GM23338 (cell line): ENCODE measurements around the gene TAS2R8.

Experiments
- CREB1 ChIP-seq: fragments of 250-450 bp; sonication (Bioruptor Pico); IDR thresholded peaks from 2 replicates; pipeline ENCODE4 v1.5.0; 2020; ENCODE audit warnings: low read depth, mild to moderate bottlenecking, moderate library complexity
- EZH2 ChIP-seq: fragments of 200-600 bp; sonication (generic); IDR thresholded peaks from one replicate; pipeline ENCODE4 v1.8.0; 2017; ENCODE audit warnings: antibody characterized with exemption, mild to moderate bottlenecking, low read depth; ENCODE audit not compliant: unreplicated experiment
- EZH2phosphoT487 ChIP-seq: fragments of 200-600 bp; sonication (generic); IDR thresholded peaks from one replicate; pipeline ENCODE4 v1.8.1; 2018; ENCODE audit warnings: antibody characterized with exemption; ENCODE audit not compliant: unreplicated experiment
- JUNB ChIP-seq: IDR thresholded peaks from one replicate; pipeline ENCODE4 v1.6.1; 2016; ENCODE audit warnings: antibody characterized with exemption; ENCODE audit not compliant: unreplicated experiment
- POLR2AphosphoS5 ChIP-seq: IDR thresholded peaks from 2 replicates; pipeline ENCODE4 v1.6.1; 2016; ENCODE audit warnings: antibody characterized with exemption, low read depth
- TF ChIP-seq, protein P1 (sequence below): IDR thresholded peaks from one replicate; pipeline ENCODE4 v1.6.1; 2018; ENCODE audit warnings: antibody characterized with exemption; ENCODE audit not compliant: unreplicated experiment
- TF ChIP-seq, protein P2 (sequence below), 2 experiments: fragments of 200-600 bp in 1 of 2; sonication (generic) in 1 of 2; conservative IDR thresholded peaks; 2 replicates each; pipeline versions ENCODE4 v1.5.1 to v1.6.1; 2016 to 2017; ENCODE audit warnings: antibody characterized with exemption in 2 of 2, low read depth in 2 of 2, mild to moderate bottlenecking in 2 of 2, moderate library complexity in 1 of 2
- TF ChIP-seq, protein P3 (sequence below): IDR thresholded peaks from 2 replicates; pipeline ENCODE4 v1.6.1; 2016; ENCODE audit warnings: antibody characterized with exemption

DNA sequence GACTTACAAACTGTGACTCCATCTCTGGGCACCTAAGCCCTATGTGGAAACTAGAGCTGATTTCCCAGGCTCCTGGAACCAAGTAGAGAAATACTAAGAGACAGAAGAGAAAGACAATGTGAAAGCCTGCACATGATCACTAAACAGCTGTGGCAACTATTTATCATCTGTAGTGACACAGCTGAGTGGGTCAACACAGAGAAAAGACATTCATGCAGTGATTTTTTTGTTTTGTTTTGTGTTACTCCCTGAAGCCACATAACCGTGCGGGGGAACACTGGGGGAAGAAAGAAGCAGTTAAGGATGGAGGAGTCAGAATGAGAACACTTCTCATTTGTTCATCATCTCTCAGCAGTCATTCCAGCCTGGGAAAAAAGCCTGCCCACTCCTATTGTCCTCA, 40.7 kb upstream of the TAS2R8 start:
- TF ChIP-seq, protein P1, sequence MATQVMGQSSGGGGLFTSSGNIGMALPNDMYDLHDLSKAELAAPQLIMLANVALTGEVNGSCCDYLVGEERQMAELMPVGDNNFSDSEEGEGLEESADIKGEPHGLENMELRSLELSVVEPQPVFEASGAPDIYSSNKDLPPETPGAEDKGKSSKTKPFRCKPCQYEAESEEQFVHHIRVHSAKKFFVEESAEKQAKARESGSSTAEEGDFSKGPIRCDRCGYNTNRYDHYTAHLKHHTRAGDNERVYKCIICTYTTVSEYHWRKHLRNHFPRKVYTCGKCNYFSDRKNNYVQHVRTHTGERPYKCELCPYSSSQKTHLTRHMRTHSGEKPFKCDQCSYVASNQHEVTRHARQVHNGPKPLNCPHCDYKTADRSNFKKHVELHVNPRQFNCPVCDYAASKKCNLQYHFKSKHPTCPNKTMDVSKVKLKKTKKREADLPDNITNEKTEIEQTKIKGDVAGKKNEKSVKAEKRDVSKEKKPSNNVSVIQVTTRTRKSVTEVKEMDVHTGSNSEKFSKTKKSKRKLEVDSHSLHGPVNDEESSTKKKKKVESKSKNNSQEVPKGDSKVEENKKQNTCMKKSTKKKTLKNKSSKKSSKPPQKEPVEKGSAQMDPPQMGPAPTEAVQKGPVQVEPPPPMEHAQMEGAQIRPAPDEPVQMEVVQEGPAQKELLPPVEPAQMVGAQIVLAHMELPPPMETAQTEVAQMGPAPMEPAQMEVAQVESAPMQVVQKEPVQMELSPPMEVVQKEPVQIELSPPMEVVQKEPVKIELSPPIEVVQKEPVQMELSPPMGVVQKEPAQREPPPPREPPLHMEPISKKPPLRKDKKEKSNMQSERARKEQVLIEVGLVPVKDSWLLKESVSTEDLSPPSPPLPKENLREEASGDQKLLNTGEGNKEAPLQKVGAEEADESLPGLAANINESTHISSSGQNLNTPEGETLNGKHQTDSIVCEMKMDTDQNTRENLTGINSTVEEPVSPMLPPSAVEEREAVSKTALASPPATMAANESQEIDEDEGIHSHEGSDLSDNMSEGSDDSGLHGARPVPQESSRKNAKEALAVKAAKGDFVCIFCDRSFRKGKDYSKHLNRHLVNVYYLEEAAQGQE: no peak
- TF ChIP-seq, protein P2, sequence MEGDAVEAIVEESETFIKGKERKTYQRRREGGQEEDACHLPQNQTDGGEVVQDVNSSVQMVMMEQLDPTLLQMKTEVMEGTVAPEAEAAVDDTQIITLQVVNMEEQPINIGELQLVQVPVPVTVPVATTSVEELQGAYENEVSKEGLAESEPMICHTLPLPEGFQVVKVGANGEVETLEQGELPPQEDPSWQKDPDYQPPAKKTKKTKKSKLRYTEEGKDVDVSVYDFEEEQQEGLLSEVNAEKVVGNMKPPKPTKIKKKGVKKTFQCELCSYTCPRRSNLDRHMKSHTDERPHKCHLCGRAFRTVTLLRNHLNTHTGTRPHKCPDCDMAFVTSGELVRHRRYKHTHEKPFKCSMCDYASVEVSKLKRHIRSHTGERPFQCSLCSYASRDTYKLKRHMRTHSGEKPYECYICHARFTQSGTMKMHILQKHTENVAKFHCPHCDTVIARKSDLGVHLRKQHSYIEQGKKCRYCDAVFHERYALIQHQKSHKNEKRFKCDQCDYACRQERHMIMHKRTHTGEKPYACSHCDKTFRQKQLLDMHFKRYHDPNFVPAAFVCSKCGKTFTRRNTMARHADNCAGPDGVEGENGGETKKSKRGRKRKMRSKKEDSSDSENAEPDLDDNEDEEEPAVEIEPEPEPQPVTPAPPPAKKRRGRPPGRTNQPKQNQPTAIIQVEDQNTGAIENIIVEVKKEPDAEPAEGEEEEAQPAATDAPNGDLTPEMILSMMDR (conservative IDR thresholded peaks at IDR 0.05; ENCODE audit: low read depth in 2 of 2): no peak
- TF ChIP-seq EZH2 (no peak), POLR2AphosphoS5 (no peak), CREB1 (CRISPR knock-in tag) (no peak), JUNB (no peak), EZH2phosphoT487 (no peak)
- TF ChIP-seq, protein P3, sequence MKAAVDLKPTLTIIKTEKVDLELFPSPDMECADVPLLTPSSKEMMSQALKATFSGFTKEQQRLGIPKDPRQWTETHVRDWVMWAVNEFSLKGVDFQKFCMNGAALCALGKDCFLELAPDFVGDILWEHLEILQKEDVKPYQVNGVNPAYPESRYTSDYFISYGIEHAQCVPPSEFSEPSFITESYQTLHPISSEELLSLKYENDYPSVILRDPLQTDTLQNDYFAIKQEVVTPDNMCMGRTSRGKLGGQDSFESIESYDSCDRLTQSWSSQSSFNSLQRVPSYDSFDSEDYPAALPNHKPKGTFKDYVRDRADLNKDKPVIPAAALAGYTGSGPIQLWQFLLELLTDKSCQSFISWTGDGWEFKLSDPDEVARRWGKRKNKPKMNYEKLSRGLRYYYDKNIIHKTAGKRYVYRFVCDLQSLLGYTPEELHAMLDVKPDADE: no peak
